ENCODE results near the gene NELL2. TPM values are rescaled to one million over a fixed set of nuclear protein-coding genes. Genes with fewer than 3 reads are reported as not detected.

NELL2 gene
- total RNA-seq, 1 experiment from 2014 or later = 1.1 TPM

DNA sequence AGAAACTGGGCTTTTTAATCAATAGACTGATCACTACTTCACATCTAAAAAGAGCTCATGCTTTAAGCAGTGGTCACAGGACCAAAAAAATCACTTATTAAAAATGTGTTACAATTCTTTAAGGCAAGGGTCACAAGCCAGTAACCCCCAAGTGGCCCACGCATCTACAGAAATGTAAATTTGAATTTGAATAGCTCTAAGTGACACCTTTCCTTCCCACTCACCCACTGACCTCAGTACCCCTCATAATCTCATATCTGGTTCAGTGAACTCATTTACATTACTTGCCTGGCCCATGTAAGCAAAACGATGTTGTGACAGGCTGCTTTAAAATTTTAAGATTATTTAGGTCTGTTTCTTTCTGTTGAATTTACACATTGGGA is 27.4 kb downstream of the NELL2 start:
- no peak overlapping the region for H3K9ac ChIP-seq (ENCODE audit: low read length)
- H3K9me3 ChIP-seq (ENCODE audit: control insufficient read depth in 1 of 2, insufficient read depth in 1 of 2, low read depth in 1 of 2, low read length in 2 of 2) = no peaks in the 10 kb centered on the region
- no peaks in the 10 kb centered on the region for H3K9me2 ChIP-seq (ENCODE audit: insufficient read depth)
- CTCF ChIA-PET = no interaction called here
- no peak overlapping the region for H3K4me2 ChIP-seq (ENCODE audit: low read length)
- POLR2A ChIA-PET = no interaction called here
- no peaks in the 10 kb centered on the region for H3K79me2 ChIP-seq (ENCODE audit: insufficient read depth, low read length)
- H3K4me1 ChIP-seq (ENCODE audit: control insufficient read depth in 1 of 2, insufficient read depth in 2 of 2, low read length in 2 of 2) = no peaks in the 10 kb centered on the region
- BruUV-seq (replicated peaks) = no TSS peak
- H3K27ac ChIP-seq (ENCODE audit: low read depth, low read length) = no peak overlapping the region
- ATAC-seq = no peak
- no peak overlapping the region for H3K4me3 ChIP-seq (replicated peaks in 1 of 2; ENCODE audit: low read depth in 1 of 2, low read length in 2 of 2)
- no peaks in the 10 kb centered on the region for H3K36me3 ChIP-seq (ENCODE audit: control insufficient read depth in 1 of 2, insufficient read depth in 2 of 2, low read length in 2 of 2)
- H2AFZ ChIP-seq (ENCODE audit: low read depth, low read length, poor library complexity, severe bottlenecking) = no peak overlapping the region
- H3K27me3 ChIP-seq (ENCODE audit: insufficient read depth, low read length) = no peaks in the 10 kb centered on the region
- TF ChIP-seq POLR2AphosphoS5 (IDR thresholded peaks at IDR 0.05; ENCODE audit: low read depth, low read length) (no peak), ZFX (IDR thresholded peaks at IDR 0.05) (no peak), TCF7L2 (IDR thresholded peaks at IDR 0.05; ENCODE audit: borderline replicate concordance, extremely low read depth, insufficient read depth, insufficient read length) (no peak)
- TF ChIP-seq, protein P1, sequence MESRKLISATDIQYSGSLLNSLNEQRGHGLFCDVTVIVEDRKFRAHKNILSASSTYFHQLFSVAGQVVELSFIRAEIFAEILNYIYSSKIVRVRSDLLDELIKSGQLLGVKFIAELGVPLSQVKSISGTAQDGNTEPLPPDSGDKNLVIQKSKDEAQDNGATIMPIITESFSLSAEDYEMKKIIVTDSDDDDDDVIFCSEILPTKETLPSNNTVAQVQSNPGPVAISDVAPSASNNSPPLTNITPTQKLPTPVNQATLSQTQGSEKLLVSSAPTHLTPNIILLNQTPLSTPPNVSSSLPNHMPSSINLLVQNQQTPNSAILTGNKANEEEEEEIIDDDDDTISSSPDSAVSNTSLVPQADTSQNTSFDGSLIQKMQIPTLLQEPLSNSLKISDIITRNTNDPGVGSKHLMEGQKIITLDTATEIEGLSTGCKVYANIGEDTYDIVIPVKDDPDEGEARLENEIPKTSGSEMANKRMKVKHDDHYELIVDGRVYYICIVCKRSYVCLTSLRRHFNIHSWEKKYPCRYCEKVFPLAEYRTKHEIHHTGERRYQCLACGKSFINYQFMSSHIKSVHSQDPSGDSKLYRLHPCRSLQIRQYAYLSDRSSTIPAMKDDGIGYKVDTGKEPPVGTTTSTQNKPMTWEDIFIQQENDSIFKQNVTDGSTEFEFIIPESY (IDR thresholded peaks at IDR 0.05; ENCODE audit: extremely low read depth, insufficient replicate concordance, low read length) = no peak
- DNase-seq (ENCODE audit: low read depth, low spot score) = no peak
- RAD21 ChIA-PET (ENCODE audit: low non-redundant PET in 1 of 2, low total read pairs in 2 of 2, uncharacterized antibody in 2 of 2, unreplicated experiment in 2 of 2) = no interaction called here
- no peaks in the 10 kb centered on the region for H4K20me1 ChIP-seq (ENCODE audit: insufficient read depth)
- intact Hi-C loops (cut with micrococcal nuclease) = no loop called here

DNA sequence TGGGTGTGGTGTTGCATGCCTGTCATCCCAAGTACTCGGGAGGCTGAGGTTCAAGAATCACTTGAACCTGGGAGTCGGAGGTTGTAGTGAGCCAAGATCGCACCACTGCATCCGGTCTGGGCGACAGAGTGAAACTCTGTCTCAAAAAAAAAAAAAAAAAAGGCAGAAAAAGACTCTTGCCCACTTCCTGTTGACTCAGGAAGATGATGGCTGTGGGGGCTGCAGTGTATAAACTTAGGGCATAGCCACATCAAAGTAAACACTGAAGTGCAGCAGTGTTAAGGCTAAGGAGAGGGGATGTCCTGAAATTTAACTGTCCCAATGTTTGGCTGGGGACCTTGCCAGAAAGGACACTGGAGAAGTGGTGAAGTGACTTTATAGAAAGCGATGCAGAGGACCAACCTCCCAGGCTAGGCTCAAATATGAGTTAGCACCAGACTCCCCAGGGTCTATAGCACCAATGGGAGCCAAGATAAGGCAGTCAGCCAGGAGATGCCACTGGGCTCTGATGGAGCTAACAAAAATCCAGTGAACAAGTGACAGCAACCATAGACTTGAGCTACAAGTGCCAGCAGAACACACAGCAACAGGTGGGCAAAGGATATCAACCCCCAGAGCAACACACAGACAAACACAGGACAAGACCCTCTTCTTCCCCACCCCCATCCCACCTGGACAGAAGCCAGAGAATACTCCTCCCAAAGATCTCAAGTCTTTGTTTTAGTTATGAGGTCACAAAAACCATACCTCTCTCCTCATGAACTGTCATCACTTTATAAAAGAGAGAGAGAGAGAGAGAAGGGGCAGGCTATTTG is 28.0 kb downstream of the NELL2 start:
- no peaks in the 10 kb centered on the region for H3K27me3 ChIP-seq (ENCODE audit: insufficient read depth, low read length)
- intact Hi-C loops (cut with micrococcal nuclease) = no loop called here
- RAD21 ChIA-PET (ENCODE audit: low non-redundant PET in 1 of 2, low total read pairs in 2 of 2, uncharacterized antibody in 2 of 2, unreplicated experiment in 2 of 2) = no interaction called here
- H3K4me3 ChIP-seq (replicated peaks in 1 of 2; ENCODE audit: low read depth in 1 of 2, low read length in 2 of 2) = no peak overlapping the region
- CTCF ChIA-PET = no interaction called here
- H2AFZ ChIP-seq (ENCODE audit: low read depth, low read length, poor library complexity, severe bottlenecking) = no peak overlapping the region
- H3K4me1 ChIP-seq (ENCODE audit: control insufficient read depth in 1 of 2, insufficient read depth in 2 of 2, low read length in 2 of 2) = no peaks in the 10 kb centered on the region
- no peak overlapping the region for H3K4me2 ChIP-seq (ENCODE audit: low read length)
- POLR2A ChIA-PET = no interaction called here
- H4K20me1 ChIP-seq (ENCODE audit: insufficient read depth) = no peaks in the 10 kb centered on the region
- no peak overlapping the region for H3K27ac ChIP-seq (ENCODE audit: low read depth, low read length)
- H3K79me2 ChIP-seq (ENCODE audit: insufficient read depth, low read length) = no peaks in the 10 kb centered on the region
- H3K9me2 ChIP-seq (ENCODE audit: insufficient read depth) = no peaks in the 10 kb centered on the region
- H3K36me3 ChIP-seq (ENCODE audit: control insufficient read depth in 1 of 2, insufficient read depth in 2 of 2, low read length in 2 of 2) = no peaks in the 10 kb centered on the region
- no peaks in the 10 kb centered on the region for H3K9me3 ChIP-seq (ENCODE audit: control insufficient read depth in 1 of 2, insufficient read depth in 1 of 2, low read depth in 1 of 2, low read length in 2 of 2)
- ATAC-seq (no peak), DNase-seq (ENCODE audit: low read depth, low spot score) (no peak)
- no TSS peak for BruUV-seq (replicated peaks)
- H3K9ac ChIP-seq (ENCODE audit: low read length) = no peak overlapping the region
- TF ChIP-seq EZH2 (IDR thresholded peaks at IDR 0.05) (no peak), JUND (IDR thresholded peaks at IDR 0.05) (no peak), ZFX (IDR thresholded peaks at IDR 0.05) (no peak), CEBPB (IDR thresholded peaks at IDR 0.05; ENCODE audit: low read depth) (no peak), TCF7L2 (IDR thresholded peaks at IDR 0.05; ENCODE audit: borderline replicate concordance, extremely low read depth, insufficient read depth, insufficient read length) (no peak), YY1 (IDR thresholded peaks at IDR 0.05; ENCODE audit: extremely low read depth, insufficient replicate concordance, low read depth, low read length) (no peak), POLR2AphosphoS5 (IDR thresholded peaks at IDR 0.05; ENCODE audit: low read depth, low read length) (no peak), FOSL1 (IDR thresholded peaks at IDR 0.05; ENCODE audit: low read depth) (no peak), POLR2A (IDR thresholded peaks at IDR 0.05; ENCODE audit: borderline replicate concordance, extremely low read depth, insufficient read depth, insufficient read length) (no peak), EGR1 (IDR thresholded peaks at IDR 0.05; ENCODE audit: low read depth) (no peak), ZNF274 (IDR thresholded peaks at IDR 0.05; ENCODE audit: low read depth, low read length) (no peak), RAD21 (IDR thresholded peaks at IDR 0.05; ENCODE audit: low read depth) (no peak), SP1 (IDR thresholded peaks at IDR 0.05; ENCODE audit: low read depth) (no peak)
- TF ChIP-seq, protein P2, sequence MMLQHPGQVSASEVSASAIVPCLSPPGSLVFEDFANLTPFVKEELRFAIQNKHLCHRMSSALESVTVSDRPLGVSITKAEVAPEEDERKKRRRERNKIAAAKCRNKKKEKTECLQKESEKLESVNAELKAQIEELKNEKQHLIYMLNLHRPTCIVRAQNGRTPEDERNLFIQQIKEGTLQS (IDR thresholded peaks at IDR 0.05) = no peak
- TF ChIP-seq, protein P1 (IDR thresholded peaks at IDR 0.05; ENCODE audit: extremely low read depth, insufficient replicate concordance, low read length) = no peak
- TF ChIP-seq, protein P3, sequence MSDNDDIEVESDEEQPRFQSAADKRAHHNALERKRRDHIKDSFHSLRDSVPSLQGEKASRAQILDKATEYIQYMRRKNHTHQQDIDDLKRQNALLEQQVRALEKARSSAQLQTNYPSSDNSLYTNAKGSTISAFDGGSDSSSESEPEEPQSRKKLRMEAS (IDR thresholded peaks at IDR 0.05) = no peak

Data from HCT116 (cell line).